Measurements from ENCODE around the gene SLC6A19.

The SLC6A19 gene

GRCh38 chr5:1187950-1188334 lies 13.5 kb upstream of the SLC6A19 start:
- no peak for TF ChIP-seq CTCF (IDR thresholded peaks at IDR 0.05; ENCODE audit: extremely low read depth, insufficient read depth, missing control alignments)
- no peak for DNase-seq (ENCODE audit: low spot score)
- in situ Hi-C loops (cut with MboI; ENCODE audit: low pct_unique_long_range_greater_than_20kb, low sequenced_read_pairs, unreplicated experiment): no loop called here

- DNase-seq (ENCODE audit: low spot score): no peak
- in situ Hi-C loops (cut with MboI; ENCODE audit: low pct_unique_long_range_greater_than_20kb, low sequenced_read_pairs, unreplicated experiment): no loop called here
- no peak for TF ChIP-seq CTCF (IDR thresholded peaks at IDR 0.05; ENCODE audit: extremely low read depth, insufficient read depth, missing control alignments)
Measured at GRCh38 chr5:1188464-1188863, 12.9 kb upstream of the SLC6A19 start.

GRCh38 chr5:1189269-1189668 lies 12.1 kb upstream of the SLC6A19 start:
- DNase-seq (ENCODE audit: low spot score): no peak
- no peak for TF ChIP-seq CTCF (IDR thresholded peaks at IDR 0.05; ENCODE audit: extremely low read depth, insufficient read depth, missing control alignments)
- in situ Hi-C loops (cut with MboI; ENCODE audit: low pct_unique_long_range_greater_than_20kb, low sequenced_read_pairs, unreplicated experiment): no loop called here

GRCh38 chr5:1190278-1190677 lies 11.1 kb upstream of the SLC6A19 start:
- TF ChIP-seq CTCF (IDR thresholded peaks at IDR 0.05; ENCODE audit: extremely low read depth, insufficient read depth, missing control alignments): no peak
- in situ Hi-C loops (cut with MboI; ENCODE audit: low pct_unique_long_range_greater_than_20kb, low sequenced_read_pairs, unreplicated experiment): no loop called here
- no peak for DNase-seq (ENCODE audit: low spot score)

- no peak for DNase-seq (ENCODE audit: low spot score)
- TF ChIP-seq CTCF (IDR thresholded peaks at IDR 0.05; ENCODE audit: extremely low read depth, insufficient read depth, missing control alignments): no peak
- in situ Hi-C loops (cut with MboI; ENCODE audit: low pct_unique_long_range_greater_than_20kb, low sequenced_read_pairs, unreplicated experiment): no loop called here
Measured at GRCh38 chr5:1190837-1191239, 10.6 kb upstream of the SLC6A19 start.

- in situ Hi-C loops (cut with MboI; ENCODE audit: low pct_unique_long_range_greater_than_20kb, low sequenced_read_pairs, unreplicated experiment): no loop called here
- no peak for TF ChIP-seq CTCF (IDR thresholded peaks at IDR 0.05; ENCODE audit: extremely low read depth, insufficient read depth, missing control alignments)
- no peak for DNase-seq (ENCODE audit: low spot score)
Measured at GRCh38 chr5:1192971-1193590, 8.3 kb upstream of the SLC6A19 start.

- in situ Hi-C loops (cut with MboI; ENCODE audit: low pct_unique_long_range_greater_than_20kb, low sequenced_read_pairs, unreplicated experiment): no loop called here
- no peak for TF ChIP-seq CTCF (IDR thresholded peaks at IDR 0.05; ENCODE audit: extremely low read depth, insufficient read depth, missing control alignments)
- DNase-seq (ENCODE audit: low spot score): no peak
Measured at GRCh38 chr5:1193591-1193985, 7.8 kb upstream of the SLC6A19 start.

Data from GM13977 (cell line).